Esophagus muscularis mucosa (tissue), 4 donors: ENCODE data around the gene CSMD2. TPM values are rescaled to one million over a fixed set of nuclear protein-coding genes. Genes with fewer than 3 reads are reported as not detected.

ENCODE experiments used
- DNase-seq: peaks from one replicate; pipeline ENCODE4 v3.0.0-alpha.2; 2017; ENCODE audit errors: extremely low spot score
- H3K27ac ChIP-seq, 4 donors: fragments of 200-600 bp; sonication (generic); replicated peaks in 1 of 4; 1 replicate in 3 of 4; 2 replicates in 1 of 4; pipeline ENCODE4 v1.5.1; 2016 to 2019; ENCODE audit warnings: mild to moderate bottlenecking in 1 of 4
- H3K27me3 ChIP-seq, 4 donors: fragments of 200-600 bp; sonication (generic); one replicate each; pipeline versions ENCODE4 v1.5.1 to v1.6.0; 2016 to 2019
- H3K36me3 ChIP-seq, 4 donors: fragments of 200-600 bp; sonication (generic); one replicate each; pipeline ENCODE4 v1.5.1; 2016 to 2019
- H3K4me1 ChIP-seq, 4 donors: fragments of 200-600 bp; sonication (generic); one replicate each; pipeline ENCODE4 v1.5.1; 2016 to 2019
- H3K4me3 ChIP-seq, 4 donors: fragments of 200-600 bp; sonication (generic); 1 replicate in 2 of 4; 2 replicates in 2 of 4; pipeline ENCODE4 v1.5.1; 2016 to 2019; ENCODE audit warnings: mild to moderate bottlenecking in 4 of 4, moderate library complexity in 1 of 4
- H3K9me3 ChIP-seq, 4 donors: fragments of 200-600 bp; sonication (generic); 1 replicate in 3 of 4; 2 replicates in 1 of 4; pipeline ENCODE4 v1.5.1; 2016 to 2019
- CTCF ChIP-seq, 3 experiments: fragments of 200-600 bp in 2 of 3; fragments of 450-650 bp in 1 of 3; sonication (generic) in 2 of 3; IDR thresholded peaks; one replicate each; pipeline ENCODE4 v1.5.1; 2017 to 2019; ENCODE audit warnings: antibody characterized with exemption in 3 of 3, mild to moderate bottlenecking in 2 of 3, moderate library complexity in 1 of 3
- EP300 ChIP-seq: sonication (generic); formaldehyde crosslinking; IDR thresholded peaks from one replicate; pipeline ENCODE4 v1.6.1; 2017; ENCODE audit warnings: antibody characterized with exemption
- POLR2A ChIP-seq: fragments of 450-650 bp; IDR thresholded peaks from one replicate; pipeline ENCODE4 v1.6.1; 2017; ENCODE audit warnings: antibody characterized with exemption, moderate library complexity, mild to moderate bottlenecking, low read depth
- POLR2AphosphoS5 ChIP-seq, 2 donors: sonication (generic); formaldehyde crosslinking; IDR thresholded peaks; one replicate each; pipeline ENCODE4 v1.6.1; 2017; ENCODE audit warnings: antibody characterized with exemption in 2 of 2
- WGBS: methylation state at CpG from one replicate; pipeline ENCODE4 v1.1.5; 2018; 5-methylcytosine and 5-hydroxymethylcytosine counted together
- intact Hi-C: fragments of 100-400 bp; cut with DNase I; formaldehyde crosslinking; loops from one replicate; pipeline ENCODE4 v1.15.1; 2023
- total RNA-seq, 4 donors: library from RNA; depleted of rRNA; stranded (reverse); fragments of >200 nt; gene quantifications; one replicate each; pipeline versions ENCODE4 v1.1.0 to v1.2.1, GENCODE V29; 2016

The CSMD2 gene
- total RNA-seq, 4 donors from 2014 or later = 0.26 to 0.75 (median 0.37) TPM

GRCh38 chr1:33781652-33782051, 383.4 kb downstream of the CSMD2 start:
- H3K4me3 ChIP-seq = no peak overlapping the region
- no peak for DNase-seq
- peaks cover 0 to 36% (median 0%) of the 10 kb centered on the region in 4 donors for H3K27me3 ChIP-seq
- intact Hi-C loops = no loop called here
- TF ChIP-seq CTCF (IDR thresholded peaks at IDR 0.05) = no peak
- H3K27ac ChIP-seq = no peak overlapping the region
- 80% methylated on average over 2 of the region's 2 CpGs for WGBS
- no peaks in the 10 kb centered on the region for H3K9me3 ChIP-seq
- no peaks in the 10 kb centered on the region for H3K4me1 ChIP-seq
- H3K36me3 ChIP-seq = no peaks in the 10 kb centered on the region

- TF ChIP-seq POLR2A (no peak), EP300 (no peak), POLR2AphosphoS5 (IDR thresholded peaks at IDR 0.05) (no peak), CTCF (IDR thresholded peaks at IDR 0.05) (no peak)
- H3K36me3 ChIP-seq = no peaks in the 10 kb centered on the region
- intact Hi-C loops = no loop called here
- no peaks in the 10 kb centered on the region for H3K9me3 ChIP-seq
- H3K27me3 ChIP-seq = peaks cover 0 to 55% (median 2%) of the 10 kb centered on the region in 4 donors
- no peak overlapping the region for H3K4me3 ChIP-seq
- WGBS = 63% methylated on average over 2 of the region's 4 CpGs
- no peaks in the 10 kb centered on the region for H3K4me1 ChIP-seq
- no peak overlapping the region for H3K27ac ChIP-seq
- DNase-seq = no peak
Observed at GRCh38 chr1:33777337-33777736, 387.7 kb downstream of the CSMD2 start.

GRCh38 chr1:33768821-33769220, 396.2 kb downstream of the CSMD2 start:
- DNase-seq = no peak
- no peak overlapping the region for H3K27ac ChIP-seq
- H3K4me3 ChIP-seq = no peak overlapping the region
- no peaks in the 10 kb centered on the region for H3K9me3 ChIP-seq
- TF ChIP-seq CTCF (IDR thresholded peaks at IDR 0.05) = no peak
- TF ChIP-seq EP300 = no peak
- TF ChIP-seq POLR2A = no peak
- TF ChIP-seq POLR2AphosphoS5 (IDR thresholded peaks at IDR 0.05) = no peak
- no peaks in the 10 kb centered on the region for H3K36me3 ChIP-seq
- H3K27me3 ChIP-seq = peaks cover 0 to 29% (median 2%) of the 10 kb centered on the region in 4 donors
- H3K4me1 ChIP-seq = no peaks in the 10 kb centered on the region
- intact Hi-C loops = no loop called here
- 55% methylated on average over 2 of the region's 2 CpGs for WGBS

GRCh38 chr1:33768106-33768505, 396.9 kb downstream of the CSMD2 start:
- Histone ChIP-seq H3K36me3 (no peaks in the 10 kb centered on the region), H3K4me1 (no peaks in the 10 kb centered on the region), H3K9me3 (no peaks in the 10 kb centered on the region), H3K4me3 (no peak overlapping the region), H3K27ac (no peak overlapping the region), H3K27me3 (peaks cover 0 to 22% (median 0%) of the 10 kb centered on the region in 4 donors)
- no peak for TF ChIP-seq CTCF (IDR thresholded peaks at IDR 0.05)
- whole genome bisulfite sequencing = 49% methylated on average over 2 of the region's 2 CpGs
- DNase-seq = no peak
- intact Hi-C loops = no loop called here

GRCh38 chr1:33764149-33764548, 400.9 kb downstream of the CSMD2 start:
- DNase-seq = no peak

More at GRCh38 chr1:33764149-33764548, 400.9 kb downstream of the CSMD2 start:
- H3K27ac ChIP-seq = no peak overlapping the region
- H3K27me3 ChIP-seq = no peaks in the 10 kb centered on the region
- H3K4me3 ChIP-seq = no peak overlapping the region
- 88% methylated on average over 4 of the region's 4 CpGs for WGBS
- intact Hi-C loops = no loop called here
- TF ChIP-seq POLR2AphosphoS5 (IDR thresholded peaks at IDR 0.05) (no peak), POLR2A (no peak), EP300 (no peak), CTCF (IDR thresholded peaks at IDR 0.05) (no peak)
- H3K9me3 ChIP-seq = no peaks in the 10 kb centered on the region
- no peaks in the 10 kb centered on the region for H3K36me3 ChIP-seq
- peaks cover 0 to 5% (median 2%) of the 10 kb centered on the region in 4 donors for H3K4me1 ChIP-seq
